ENCODE data around the gene APP.

The APP gene

DNA sequence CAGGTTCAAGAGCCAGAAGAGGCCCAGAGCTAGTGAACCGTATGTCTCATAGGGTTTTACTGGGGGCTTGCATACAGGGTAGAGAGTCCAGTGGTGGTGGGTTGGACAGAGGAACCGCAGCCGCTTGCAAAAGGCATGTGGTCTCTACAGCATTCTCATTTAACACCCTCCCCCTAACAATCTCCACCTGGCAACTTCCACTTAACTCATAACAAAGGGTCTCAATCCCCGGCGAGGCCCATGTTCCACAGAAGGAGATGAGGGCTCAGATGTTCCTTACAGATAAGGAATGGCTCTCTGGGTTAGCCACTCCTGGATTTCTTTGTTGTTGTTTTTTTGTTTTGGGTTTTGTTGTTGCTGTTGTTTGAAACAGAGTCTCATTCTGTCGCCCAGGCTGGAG is 106.1 kb downstream of the APP start:
- Mint-ChIP-seq H3K27me3 (ENCODE audit: low read depth) (no peaks in the 10 kb centered on the region), H3K36me3 (ENCODE audit: low read depth) (peaks cover 5% of the 10 kb centered on the region), H3K4me3 (no peak overlapping the region), H3K4me1 (peaks cover 51% of the 10 kb centered on the region), H3K27ac (no peak overlapping the region), H3K9me3 (no peaks in the 10 kb centered on the region)
- TF ChIP-seq, protein P1, sequence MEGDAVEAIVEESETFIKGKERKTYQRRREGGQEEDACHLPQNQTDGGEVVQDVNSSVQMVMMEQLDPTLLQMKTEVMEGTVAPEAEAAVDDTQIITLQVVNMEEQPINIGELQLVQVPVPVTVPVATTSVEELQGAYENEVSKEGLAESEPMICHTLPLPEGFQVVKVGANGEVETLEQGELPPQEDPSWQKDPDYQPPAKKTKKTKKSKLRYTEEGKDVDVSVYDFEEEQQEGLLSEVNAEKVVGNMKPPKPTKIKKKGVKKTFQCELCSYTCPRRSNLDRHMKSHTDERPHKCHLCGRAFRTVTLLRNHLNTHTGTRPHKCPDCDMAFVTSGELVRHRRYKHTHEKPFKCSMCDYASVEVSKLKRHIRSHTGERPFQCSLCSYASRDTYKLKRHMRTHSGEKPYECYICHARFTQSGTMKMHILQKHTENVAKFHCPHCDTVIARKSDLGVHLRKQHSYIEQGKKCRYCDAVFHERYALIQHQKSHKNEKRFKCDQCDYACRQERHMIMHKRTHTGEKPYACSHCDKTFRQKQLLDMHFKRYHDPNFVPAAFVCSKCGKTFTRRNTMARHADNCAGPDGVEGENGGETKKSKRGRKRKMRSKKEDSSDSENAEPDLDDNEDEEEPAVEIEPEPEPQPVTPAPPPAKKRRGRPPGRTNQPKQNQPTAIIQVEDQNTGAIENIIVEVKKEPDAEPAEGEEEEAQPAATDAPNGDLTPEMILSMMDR (IDR thresholded peaks at IDR 0.05; ENCODE audit: unreplicated experiment in 3 of 3) = no peak

DNA sequence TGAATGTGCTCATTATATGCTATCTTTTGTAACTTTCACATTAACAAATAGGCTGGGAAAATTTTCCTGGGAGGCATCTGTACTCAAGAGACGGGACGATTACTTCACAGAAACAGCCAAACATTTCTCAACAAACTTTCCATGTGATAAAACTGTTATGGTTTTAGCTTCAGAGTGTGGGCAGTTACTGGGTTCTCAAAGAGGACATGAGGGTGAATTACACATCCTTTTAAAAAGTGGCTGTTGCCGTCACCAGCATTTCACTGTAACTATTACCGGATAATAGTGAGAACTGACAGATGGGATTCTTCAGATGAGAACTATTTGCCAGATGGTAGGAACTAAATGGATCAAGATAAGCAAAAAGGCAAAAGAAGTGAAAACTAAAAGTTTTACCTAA is 109.1 kb downstream of the APP start:
- Mint-ChIP-seq H3K4me1 (peaks cover 47% of the 10 kb centered on the region), H3K36me3 (ENCODE audit: low read depth) (peaks cover 5% of the 10 kb centered on the region), H3K9me3 (no peaks in the 10 kb centered on the region), H3K4me3 (no peak overlapping the region), H3K27me3 (ENCODE audit: low read depth) (no peaks in the 10 kb centered on the region), H3K27ac (peak overlapping the region in 2 of 3 experiments; percentile 2 to 83)
- TF ChIP-seq, protein P1 (IDR thresholded peaks at IDR 0.05; ENCODE audit: unreplicated experiment in 3 of 3) = no peak

DNA sequence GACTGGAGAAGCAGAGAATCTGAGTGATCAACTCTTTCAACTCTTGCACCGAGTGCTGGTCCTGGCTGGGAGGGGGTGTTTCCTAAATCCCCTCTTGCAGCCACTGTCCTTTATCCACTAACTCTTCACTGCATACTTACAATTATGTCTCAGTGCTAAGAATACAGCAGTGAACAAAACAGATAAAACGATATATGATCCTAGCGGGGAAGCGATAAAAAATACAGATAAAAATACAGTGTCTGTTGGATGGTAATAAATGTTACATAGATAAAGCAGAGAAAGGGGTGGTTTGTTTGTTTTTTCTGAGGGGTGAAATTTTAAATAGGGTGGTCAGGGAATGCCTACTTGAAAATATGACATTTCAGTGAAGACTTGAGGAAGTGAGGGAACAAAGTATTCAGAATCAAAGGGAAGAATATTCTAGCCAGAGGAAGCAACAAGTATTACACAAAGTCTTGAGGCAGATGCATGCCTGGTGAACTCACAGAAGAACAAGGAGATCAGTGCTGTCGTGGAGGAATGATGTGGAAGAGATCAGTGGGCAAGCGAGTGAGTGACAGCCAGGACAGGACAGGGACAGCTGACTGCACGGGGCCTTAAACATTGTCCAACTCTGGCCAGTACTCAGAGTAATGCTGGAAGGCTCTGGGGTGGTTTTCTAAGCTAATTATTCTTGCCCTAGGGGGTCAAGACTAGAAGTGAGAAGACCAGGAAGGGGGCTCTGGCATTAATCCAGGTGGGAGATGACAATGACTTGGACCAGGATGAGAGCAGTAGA is 110.0 kb downstream of the APP start:
- no peaks in the 10 kb centered on the region for H3K9me3 Mint-ChIP-seq
- H3K27ac Mint-ChIP-seq = peak overlapping the region; percentile 22 to 43 (median 28)
- H3K4me1 Mint-ChIP-seq = peaks cover 52% of the 10 kb centered on the region
- TF ChIP-seq, protein P1 (IDR thresholded peaks at IDR 0.05; ENCODE audit: unreplicated experiment in 3 of 3) = no peak
- no peaks in the 10 kb centered on the region for H3K27me3 Mint-ChIP-seq (ENCODE audit: low read depth)
- no peak overlapping the region for H3K4me3 Mint-ChIP-seq
- peaks cover 5% of the 10 kb centered on the region for H3K36me3 Mint-ChIP-seq (ENCODE audit: low read depth)

DNA sequence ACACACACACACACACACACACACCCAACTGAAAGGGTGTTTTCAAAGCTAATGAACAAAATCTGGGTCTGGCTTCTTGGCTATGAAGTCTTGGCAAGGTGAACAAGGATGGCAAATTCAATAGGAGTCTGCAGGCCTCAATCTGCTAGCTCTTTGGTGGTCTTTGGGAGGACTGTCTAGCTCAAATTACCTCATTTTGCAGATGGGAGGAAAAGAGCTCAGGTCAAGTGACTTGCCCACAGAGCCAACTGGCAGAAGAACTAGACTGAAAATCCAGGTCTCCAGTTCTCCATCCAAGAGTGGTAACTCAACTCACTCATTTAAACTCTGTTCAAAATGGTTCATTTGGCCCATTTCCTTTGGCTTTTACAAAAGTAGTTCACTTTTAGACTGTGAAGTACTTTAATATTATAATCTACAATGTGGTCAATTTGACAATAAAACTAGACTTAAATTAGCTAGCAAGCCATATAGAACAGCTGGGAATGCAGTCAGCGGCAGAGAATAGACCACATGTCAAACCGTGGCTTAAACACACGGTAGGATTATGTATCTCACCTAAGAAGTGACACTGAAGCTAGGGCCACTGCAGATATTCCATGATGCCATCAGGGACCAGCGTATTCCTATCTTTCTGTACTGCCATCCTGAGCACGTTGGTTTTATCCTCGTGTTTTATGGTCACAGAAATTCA is 112.9 kb downstream of the APP start:
- Mint-ChIP-seq H3K27ac (peak overlapping the region; percentile 69 to 90 (median 82)), H3K27me3 (ENCODE audit: low read depth) (no peaks in the 10 kb centered on the region), H3K9me3 (no peaks in the 10 kb centered on the region), H3K4me1 (peaks cover 60% of the 10 kb centered on the region), H3K36me3 (ENCODE audit: low read depth) (peaks cover 13% of the 10 kb centered on the region), H3K4me3 (no peak overlapping the region)
- TF ChIP-seq, protein P1 (IDR thresholded peaks at IDR 0.05; ENCODE audit: unreplicated experiment in 3 of 3) = no peak

DNA sequence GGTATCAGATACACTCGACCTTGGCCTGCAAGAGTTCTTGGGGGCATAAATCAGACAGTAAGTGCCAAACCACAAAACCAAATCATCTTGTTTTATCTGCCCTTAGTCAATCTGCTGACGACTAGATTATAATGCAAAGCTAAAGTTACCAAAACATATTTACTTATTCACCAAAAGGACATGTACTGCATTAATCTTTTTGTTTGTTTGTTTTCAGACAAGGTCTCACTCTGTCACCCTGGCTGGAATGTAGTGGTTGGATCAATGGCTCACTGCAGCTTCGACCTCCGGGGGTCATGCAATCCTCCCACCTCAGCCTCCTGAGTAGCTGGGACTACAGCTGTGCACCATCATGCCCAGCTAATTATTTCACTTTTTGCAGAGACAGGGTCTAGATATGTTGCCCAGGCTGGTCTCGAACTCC is 114.7 kb downstream of the APP start:
- Mint-ChIP-seq H3K27ac (peak overlapping the region; percentile 15 to 39 (median 21)), H3K36me3 (ENCODE audit: low read depth) (peaks cover 20% of the 10 kb centered on the region), H3K9me3 (no peaks in the 10 kb centered on the region), H3K27me3 (ENCODE audit: low read depth) (no peaks in the 10 kb centered on the region), H3K4me3 (no peak overlapping the region), H3K4me1 (peaks cover 49% of the 10 kb centered on the region)
- TF ChIP-seq, protein P1 (IDR thresholded peaks at IDR 0.05; ENCODE audit: unreplicated experiment in 3 of 3) = no peak

Measured in nephron (organoid).